HL-60 (cell line): Measurements from ENCODE around the gene MAP4K2.

Experiments
- GABPA ChIP-seq: IDR thresholded peaks from 2 replicates; pipeline ENCODE4 v1.6.1; 2012; ENCODE audit warnings: low read depth
- POLR2AphosphoS5 ChIP-seq: IDR thresholded peaks from 2 replicates; pipeline ENCODE4 v1.6.1; 2012; ENCODE audit warnings: low read depth
- TF ChIP-seq, protein P1 (sequence below): IDR thresholded peaks from one replicate; pipeline ENCODE4 v1.5.1; 2011; ENCODE audit warnings: low read length, control low read depth, inconsistent platforms; ENCODE audit not compliant: insufficient read depth

DNA sequence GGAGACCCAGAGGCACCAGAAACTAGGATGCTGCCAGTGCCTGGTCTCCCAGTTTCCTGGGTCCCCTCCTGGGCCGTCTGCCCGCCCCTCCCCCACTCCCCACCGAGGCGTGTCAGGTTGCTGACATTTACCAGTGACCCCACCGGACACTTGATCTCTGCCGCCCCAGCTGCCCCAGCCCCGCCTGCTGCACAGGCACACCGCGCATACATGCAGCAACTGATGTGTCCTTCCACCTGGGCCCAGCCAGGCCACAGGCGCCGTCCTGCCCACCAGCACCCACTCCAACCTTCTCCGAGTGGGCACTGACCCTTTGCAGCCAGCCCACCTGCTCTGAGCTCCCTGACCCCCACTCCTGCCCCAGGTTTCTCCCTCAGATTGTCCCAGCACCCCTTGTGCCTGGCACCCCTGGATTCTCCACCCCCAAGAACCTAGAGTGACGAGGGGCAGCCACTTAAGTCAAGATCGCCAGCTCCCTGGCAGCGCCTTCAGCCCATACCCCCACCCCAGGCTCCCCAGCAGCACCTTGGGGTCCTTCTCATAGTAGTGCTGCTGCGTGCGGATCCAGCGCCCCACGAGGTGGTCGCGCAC lies 43.8 kb downstream of the MAP4K2 start:
- TF ChIP-seq GABPA (no peak), POLR2AphosphoS5 (no peak; the same call in 1 of the 2 replicates)
- TF ChIP-seq, protein P1, sequence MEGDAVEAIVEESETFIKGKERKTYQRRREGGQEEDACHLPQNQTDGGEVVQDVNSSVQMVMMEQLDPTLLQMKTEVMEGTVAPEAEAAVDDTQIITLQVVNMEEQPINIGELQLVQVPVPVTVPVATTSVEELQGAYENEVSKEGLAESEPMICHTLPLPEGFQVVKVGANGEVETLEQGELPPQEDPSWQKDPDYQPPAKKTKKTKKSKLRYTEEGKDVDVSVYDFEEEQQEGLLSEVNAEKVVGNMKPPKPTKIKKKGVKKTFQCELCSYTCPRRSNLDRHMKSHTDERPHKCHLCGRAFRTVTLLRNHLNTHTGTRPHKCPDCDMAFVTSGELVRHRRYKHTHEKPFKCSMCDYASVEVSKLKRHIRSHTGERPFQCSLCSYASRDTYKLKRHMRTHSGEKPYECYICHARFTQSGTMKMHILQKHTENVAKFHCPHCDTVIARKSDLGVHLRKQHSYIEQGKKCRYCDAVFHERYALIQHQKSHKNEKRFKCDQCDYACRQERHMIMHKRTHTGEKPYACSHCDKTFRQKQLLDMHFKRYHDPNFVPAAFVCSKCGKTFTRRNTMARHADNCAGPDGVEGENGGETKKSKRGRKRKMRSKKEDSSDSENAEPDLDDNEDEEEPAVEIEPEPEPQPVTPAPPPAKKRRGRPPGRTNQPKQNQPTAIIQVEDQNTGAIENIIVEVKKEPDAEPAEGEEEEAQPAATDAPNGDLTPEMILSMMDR, result no peak
